SIG-M5 treated with dmso at 0.1 percent for 504 hours (cell line): ENCODE measurements around the gene KRTAP10-11.
"Not testable (repeated sequence)": the region's sequence is repeated elsewhere in the genome, so short reads cannot be mapped to it uniquely, and the experiment has no call there.

Experiments
- DNase-seq: peaks from one replicate; lab custom pipeline; 2025; ENCODE audit not compliant: unreplicated experiment; lab: John Stamatoyannopoulos, UW

Gene KRTAP10-11

DNA sequence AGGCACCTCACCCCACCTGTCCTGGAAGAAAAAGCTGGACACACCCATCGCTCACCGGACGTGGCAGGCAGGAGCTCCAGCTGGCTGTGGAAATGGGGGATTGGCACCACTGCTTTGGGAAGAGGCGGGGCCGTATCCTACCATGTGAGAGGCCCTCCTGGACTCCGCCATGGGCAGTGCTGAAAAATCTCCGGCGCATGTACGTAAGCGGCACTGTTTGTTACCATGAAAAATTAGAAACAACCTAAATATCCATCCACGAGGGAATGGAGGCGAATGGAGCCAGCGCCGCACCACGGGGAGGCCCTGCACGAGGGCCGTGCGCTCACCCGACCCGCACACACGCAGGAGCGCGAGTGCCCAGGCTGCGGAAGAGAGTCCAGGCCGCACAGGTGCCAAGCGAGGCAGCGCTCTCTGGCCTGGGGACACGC, 31.2 kb upstream of the KRTAP10-11 start:
- DNase-seq: no peak

DNA sequence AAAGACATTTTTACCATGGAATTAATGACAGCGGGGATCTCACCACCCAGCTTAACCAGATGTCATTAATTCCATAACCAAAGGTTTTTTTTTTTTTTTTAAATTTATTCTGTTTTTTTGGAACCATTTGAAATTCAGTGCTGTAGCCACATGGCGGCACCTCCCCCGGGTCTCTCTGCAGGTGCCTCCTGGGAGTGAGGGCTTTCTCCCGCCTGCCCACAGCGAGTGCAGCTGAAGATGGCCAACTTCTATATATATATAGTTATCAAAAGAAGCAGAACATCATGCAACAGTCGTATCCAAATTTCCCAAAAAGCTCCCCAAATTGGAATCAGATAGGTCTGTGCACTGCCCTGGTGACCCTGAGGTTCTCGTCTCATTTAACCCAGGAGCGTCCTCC, 30.7 kb upstream of the KRTAP10-11 start:
- no peak for DNase-seq

DNA sequence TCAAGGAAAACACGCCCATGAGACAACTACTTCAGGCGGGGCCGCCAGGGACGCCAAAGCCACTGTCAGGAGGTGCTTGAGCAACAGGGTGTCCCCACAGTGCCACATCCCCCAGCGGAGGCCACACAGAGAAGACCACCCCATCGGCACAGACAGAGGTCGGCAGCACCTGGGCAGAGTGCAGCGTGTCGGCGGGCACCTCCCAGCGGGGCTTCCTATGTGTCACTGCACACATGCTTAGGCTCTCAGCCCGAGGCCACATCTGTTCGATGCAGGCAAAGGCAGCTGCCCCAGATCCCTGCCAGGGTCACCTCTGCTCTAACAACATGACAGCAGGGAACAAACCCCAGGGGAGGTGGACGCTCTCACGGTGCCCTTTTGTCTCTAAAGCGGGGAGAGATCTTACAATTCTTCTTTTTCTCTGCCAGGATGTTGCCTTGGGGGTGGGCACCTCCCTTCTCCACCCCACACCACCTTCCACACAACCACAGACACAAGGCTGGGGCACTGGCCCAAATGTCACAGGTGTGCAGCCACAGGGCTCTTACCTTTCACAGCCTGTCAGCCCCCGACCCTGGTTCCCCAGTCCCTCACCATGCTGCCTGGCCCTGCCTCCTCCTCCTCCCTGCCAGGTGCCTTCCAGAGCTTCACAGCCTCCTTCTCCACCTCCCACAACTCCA, 30.2 kb upstream of the KRTAP10-11 start:
- no peak for DNase-seq

DNA sequence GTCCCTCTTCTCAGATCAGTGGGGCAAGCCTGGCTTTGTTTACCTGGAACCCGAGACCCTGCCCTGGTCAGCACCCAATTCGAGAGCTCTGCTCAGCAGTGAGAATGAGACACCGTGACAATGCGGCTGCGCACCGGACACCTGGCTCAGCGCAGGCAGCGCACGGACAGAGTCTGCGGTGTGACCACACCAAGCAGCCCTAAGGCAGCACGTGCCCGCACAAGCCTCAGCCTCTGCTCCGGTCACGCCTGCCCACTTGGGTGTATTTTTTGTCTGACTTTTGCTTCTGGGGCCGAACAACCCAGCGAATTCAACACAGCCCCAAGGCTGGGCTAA, 29.7 kb upstream of the KRTAP10-11 start:
- no peak for DNase-seq

DNA sequence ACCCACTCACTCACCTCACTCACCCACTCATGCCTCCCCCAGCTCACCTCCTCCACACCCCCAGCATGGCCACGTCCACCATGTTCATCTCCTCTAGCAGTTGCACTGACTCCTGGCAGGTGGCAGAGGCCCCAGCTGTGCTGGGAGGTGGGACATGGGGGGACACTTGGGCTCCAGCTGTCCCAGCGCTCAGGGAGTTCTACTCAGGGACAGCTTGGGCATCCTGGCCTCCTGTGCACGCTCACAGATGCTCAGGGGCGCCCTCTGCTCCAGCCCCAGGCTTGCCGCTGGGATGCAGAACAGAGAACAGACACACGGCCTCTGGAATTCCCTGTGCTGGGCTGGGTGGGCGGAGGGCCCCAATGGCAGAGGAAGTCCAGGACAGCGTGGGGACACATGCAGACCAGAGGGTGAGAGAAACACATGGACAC, 29.1 kb upstream of the KRTAP10-11 start:
- DNase-seq: no peak

DNA sequence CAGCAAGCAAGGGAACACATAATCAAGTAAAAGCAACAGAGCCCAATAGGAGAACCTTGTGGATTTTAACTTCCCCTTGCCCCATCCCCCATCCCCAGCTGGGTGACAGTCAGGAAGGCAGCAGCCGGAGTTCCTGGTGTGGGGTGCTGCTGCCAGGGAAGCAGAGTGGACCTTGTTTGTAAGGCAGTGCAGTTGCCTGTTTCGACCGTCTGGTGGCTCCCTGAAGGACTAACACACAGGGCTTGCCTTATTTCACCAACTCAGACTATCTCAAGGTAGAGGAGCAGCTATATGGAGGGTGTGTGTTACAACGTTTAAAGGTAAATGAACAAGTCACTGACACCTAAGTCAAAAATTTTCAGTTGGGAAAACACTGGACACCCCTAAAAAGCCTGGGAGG, 27.7 kb upstream of the KRTAP10-11 start:
- peak; percentile 49 for DNase-seq

DNA sequence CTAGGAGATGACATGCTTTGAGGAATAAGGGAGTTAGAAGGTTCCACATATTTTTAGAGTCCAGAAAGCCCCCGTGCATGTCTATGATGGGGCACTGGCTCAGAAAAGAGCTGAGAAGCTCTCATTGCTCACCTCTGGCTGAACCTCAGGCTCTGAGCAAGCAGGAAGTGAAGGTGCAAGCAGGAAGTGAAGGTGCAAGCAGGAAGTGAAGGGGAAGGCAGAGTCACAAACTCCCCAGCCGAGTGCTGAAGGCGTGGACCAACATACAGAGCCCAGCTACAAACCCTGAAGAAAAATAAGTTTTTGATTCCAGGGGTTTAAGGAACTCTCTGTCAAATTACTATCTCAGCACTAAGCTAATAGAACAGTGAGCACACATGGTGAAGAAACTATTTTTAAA, 27.3 kb upstream of the KRTAP10-11 start:
- DNase-seq: no peak

DNA sequence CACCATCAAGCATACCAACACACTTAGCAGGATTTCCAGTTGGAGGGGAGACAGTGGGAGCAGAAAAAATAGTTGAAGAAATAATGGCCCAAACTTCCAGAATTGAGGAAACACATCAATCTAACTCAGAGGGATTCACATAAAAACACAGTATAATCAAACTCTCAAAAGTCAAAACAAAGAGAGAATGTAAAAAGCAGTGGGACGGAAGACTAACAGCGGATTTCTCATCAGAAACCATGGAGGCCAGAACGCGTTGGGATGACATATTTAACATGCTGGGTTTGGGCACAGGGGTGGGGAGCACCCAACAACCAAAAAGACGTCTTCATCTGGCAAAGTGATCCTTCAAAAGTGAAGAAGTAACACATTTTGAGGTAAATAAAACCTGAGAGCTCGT, 26.3 kb upstream of the KRTAP10-11 start:
- no peak for DNase-seq

DNA sequence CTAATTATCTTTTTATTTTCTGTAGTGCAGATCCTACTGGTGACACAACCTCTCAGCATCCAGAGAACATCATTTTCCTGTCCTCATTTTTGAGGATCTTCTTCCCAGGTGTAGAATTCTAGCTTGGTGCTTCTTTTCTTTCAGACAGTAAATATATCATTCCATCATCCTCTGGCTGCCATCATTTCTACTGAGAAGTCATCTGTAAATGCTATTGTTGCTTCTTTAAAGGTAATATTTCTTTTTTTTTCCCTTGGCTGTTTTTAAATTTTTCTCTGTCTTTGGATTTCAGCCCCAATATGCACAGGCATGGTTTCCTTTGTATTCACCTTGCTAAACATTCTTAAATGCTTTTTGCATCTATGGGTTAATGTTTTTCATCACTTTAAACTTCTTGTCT, 22.6 kb upstream of the KRTAP10-11 start:
- no peak for DNase-seq

DNA sequence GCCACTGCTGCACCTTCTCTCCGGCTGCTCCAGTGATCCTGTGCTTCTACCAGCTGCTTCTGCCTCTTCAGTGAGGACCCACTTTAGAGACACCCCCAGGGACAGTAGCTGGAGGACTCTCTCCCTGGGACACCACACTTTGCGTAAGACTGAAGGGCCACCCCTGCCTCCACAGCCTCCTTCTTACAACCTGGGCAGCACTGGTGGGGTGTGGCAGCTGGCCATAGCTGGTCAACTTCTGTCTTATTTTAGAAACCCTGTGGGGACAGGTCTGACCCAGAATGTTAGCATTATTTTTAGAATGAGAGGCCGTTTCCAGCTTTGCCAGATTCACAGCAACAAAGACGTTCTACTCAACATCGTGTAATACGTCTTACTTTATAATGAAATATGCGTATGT, 20.5 kb upstream of the KRTAP10-11 start:
- DNase-seq: no peak

DNA sequence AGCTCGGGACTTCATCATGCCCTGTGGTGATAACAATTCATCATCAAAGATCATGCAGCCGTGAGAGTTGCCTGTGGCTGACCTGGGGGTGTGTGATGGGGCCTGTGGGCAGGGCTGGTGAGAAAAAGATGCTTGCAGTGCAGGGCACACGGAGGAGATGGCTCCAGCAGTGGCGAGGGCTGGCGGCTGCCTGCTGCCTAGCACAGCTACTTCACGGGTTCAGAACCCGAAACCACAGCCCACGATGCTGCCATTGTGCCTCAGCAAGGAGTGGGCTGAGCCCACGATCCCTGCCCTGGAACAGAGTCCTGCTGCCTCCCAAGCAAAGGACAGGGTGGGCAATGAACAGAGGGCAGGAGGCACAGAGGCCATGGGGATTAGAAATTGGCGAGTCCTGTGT, 20.0 kb upstream of the KRTAP10-11 start:
- no peak for DNase-seq

DNA sequence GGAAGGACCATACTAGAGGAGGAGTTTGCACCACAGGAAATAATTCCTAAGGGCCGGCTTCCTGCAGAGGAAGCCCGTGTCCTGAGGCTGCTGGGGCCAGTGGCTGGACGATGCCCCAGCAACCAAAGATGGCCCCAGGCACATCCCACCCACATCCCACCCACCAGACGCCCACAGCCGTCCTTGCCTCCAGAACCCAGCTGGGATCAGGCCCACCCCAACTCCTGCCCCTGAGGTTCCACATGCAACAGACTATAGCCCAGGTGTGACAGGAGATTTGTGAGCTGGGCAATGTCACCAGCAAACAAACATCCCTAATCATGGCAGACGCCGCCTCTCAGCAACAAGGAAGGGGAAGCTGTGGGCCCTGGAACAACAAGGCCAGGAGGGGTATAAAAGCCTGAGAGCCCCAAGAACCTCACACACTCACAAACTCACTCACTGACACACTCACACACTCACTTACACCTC, 19.5 kb upstream of the KRTAP10-11 start, which contains the start of gene KRTAP10-9:
Gene KRTAP10-9, plus strand, starts transcription at position 421 of the 471 bp plus-strand sequence. CDS start 79 bp downstream, outside the sequence.
- no peak for DNase-seq

DNA sequence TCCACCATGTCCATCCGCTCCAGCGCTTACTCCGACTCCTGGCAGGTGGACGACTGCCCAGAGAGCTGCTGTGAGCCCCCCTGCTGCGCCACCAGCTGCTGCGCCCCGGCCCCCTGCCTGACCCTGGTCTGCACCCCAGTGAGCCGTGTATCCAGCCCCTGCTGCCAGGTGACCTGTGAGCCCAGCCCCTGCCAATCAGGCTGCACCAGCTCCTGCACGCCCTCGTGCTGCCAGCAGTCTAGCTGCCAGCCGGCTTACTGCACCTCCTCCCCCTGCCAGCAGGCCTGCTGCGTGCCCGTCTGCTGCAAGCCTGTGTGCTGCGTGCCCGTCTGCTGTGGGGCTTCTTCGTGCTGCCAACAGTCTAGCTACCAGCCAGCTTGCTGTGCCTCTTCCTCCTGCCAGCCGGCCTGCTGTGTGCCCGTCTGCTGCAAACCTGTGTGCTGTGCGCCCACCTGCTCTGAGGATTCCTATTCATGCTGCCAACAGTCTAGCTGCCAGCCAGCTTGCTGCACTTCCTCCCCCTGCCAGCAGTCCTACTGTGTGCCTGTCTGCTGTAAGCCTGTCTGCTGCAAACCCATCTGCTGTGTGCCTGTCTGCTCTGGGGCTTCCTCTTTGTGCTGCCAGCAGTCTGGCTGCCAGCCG, 18.9 kb upstream of the KRTAP10-11 start:
- not testable (repeated sequence) for DNase-seq

DNA sequence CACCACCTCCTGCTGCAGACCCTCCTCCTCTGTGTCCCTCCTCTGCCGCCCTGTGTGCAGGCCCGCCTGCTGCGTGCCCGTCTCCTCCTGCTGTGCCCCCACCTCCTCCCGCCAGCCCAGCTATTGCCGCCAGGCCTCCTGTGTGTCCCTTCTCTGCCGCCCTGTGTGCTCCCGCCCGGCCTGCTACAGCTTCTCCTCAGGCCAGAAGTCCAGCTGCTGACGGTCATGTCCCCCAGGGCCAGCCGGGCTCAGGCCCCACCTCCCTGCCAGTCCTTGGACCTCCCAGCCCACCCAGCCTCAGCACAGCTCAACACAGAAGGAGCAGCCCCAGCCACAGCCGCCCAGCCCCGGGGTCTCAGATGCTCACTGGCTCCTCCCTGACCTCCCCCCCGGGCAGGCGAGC, 18.4 kb upstream of the KRTAP10-11 start:
- not testable (repeated sequence) for DNase-seq

DNA sequence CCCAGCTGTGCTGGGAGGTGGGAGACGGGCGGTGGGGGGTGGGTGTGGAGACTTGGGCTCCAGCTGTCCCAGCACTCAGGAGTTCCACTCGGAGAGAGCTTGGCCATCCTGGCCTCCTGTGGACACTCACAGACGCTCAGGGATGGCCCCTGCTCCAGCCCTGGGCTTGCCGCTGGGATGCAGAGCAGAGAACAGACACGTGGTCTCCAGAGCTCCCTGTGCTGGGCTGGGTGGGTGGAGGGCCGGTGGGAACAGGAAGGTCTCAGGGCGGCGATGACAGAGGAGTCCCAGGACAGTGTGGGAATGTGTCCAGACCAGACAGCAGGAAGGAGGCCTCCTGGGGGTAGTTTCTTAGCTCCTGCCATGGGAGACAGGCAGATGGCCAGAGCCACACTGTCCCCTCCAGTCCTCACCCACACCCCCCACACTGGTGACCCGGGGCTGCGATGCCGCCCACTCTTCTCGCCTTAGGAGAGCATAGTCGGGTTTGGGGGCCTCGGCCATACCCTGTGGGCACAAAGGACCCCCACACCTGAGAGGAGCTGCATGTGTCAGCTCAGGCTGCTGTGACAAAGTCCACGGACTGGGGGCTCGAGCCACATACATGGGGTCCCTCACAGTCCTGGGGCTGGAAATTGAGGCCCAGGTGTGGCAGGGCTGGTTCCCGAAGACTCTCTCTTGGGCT, 17.4 kb upstream of the KRTAP10-11 start:
- DNase-seq: no peak

DNA sequence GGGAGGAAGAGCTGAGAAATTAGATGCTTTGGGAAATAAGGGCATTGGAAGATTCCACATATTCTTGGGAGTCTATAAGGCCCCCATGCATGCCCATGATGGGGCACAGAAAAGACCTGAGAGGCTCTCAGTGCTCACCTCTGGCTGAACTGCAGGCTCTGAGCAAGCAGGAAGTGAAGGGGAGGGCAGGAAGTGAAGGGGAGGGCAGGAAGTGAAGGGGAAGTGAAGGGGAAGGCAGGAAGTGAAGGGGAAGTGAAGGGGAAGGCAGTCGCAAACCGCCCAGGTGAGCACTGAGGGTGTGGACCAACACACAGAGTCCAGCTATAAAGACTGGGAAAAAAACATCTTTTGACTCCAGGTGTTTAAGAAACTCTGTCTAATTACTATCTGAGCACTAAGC, 15.8 kb upstream of the KRTAP10-11 start:
- no peak for DNase-seq

DNA sequence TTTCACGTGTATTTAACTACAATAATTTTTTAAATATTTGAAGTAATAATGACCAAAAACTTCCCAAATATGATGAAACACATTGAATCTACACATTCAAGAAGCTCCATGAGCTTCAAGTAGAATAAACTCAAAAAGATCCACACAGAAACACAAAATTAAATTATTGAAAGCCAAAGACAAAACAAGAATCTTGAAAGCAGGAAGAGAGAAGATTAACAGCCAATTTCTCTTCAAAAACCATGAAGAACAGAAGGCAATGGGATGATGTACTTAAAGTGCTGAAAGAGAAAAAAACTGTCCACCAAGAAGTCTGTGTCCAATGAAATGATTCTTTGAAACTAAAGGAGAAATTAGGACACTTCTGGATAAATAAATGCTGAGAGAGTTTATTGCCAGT, 14.1 kb upstream of the KRTAP10-11 start:
- no peak for DNase-seq

DNA sequence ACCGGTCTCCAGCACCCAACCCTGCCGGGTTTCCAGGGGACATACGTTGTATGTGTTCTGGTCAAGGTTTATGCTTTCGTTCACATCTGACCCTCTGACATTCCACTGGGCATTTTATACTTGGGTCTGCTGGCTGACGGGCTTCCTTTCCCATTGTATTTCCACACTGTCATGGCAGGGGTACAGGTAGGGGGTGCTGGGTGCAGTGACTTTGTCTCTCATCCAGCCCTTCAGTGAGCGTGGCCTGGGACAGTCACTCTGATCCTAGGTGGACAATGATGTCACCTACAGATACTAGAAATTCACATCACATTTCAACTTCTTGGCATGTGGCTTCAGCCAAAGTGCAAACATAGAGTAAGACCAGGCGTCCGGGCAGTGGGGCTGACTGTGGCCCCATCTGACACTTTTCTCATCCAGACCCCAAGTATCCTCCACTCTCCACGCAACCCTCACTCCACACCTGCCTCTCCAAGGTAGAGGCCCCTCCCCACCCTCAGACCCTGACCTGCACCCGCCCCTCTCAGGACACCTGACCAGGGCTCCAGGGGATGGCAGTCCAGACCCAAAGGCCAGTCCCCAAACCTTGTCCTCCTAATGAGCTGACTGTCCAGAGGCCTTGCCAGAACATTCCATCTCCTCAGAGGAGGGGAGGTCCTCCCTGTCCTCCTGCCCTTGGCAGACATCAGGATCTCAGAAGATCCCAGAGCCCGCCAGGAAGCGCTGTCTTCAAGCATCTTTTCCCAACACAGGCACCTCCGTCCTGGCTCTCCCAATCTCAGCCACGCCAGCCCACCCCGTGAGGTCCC, 9.8 kb upstream of the KRTAP10-11 start:
- no peak for DNase-seq

DNA sequence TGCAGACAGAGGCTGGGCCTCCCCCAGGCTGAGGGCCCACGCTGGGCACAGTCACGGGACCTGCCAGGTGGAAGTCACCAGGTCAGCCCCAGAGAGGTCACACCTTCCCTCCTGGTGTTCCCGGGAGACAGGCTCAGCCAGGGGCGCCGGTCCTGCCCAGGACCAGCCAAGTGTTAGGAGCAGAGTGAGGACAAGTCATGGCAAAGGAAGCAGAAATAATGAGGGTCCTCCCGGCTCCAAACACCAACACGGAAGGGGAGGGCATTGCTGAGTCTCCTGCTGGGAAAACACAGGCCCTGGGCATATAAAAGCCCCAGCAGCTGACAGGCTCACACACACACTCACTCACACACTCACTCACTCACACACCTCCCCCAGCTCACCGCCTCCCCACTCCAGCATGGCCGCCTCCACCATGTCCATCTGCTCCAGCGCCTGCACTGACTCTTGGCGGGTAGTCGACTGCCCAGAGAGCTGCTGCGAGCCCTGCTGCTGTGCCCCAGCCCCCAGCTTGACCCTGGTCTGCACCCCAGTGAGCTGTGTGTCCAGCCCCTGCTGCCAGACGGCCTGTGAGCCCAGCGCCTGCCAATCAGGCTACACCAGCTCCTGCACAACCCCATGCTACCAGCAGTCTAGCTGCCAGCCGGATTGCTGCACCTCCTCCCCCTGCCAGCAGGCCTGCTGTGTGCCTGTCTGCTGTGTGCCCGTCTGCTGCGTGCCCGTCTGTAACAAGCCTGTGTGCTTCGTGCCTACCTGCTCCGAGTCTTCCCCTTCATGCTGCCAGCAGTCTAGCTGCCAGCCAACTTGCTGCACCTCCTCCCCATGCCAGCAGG, 9.0 kb upstream of the KRTAP10-11 start, which contains the start of gene KRTAP10-10:
Gene KRTAP10-10, plus strand, starts transcription at position 339 of the 833 bp plus-strand sequence. Its CDS starts 62 bp downstream, at position 401.
- DNase-seq: no peak

DNA sequence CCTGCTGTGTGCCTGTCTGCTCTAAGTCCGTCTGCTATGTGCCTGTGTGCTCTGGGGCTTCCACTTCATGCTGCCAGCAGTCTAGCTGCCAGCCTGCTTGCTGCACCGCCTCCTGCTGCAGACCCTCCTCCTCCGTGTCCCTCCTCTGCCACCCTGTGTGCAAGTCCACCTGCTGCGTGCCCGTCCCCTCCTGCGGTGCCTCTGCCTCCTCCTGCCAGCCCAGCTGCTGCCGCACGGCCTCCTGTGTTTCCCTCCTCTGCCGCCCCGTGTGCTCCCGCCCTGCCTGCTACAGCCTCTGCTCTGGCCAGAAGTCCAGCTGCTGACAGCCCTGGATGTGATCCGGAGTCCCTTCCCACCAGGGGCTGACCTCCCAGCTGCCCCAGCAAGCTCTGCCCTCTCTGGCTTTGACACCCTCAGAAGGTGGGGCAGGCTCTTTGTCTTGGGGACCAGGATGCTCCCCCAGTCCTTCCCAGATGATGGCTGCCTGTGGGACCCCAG, 8.3 kb upstream of the KRTAP10-11 start:
- DNase-seq: not testable (repeated sequence)
